HG03442 (cell line): ENCODE measurements around the gene RPTOR.
"Not testable (repeated sequence)": the region's sequence is repeated elsewhere in the genome, so short reads cannot be mapped to it uniquely, and the experiment has no call there.

Experiments used
- ATAC-seq: cut with Tn5 transposase; IDR thresholded peaks from one replicate; pipeline ENCODE4 v1.9.1; 2021; ENCODE audit warnings: mild to moderate bottlenecking, moderate library complexity; ENCODE audit not compliant: unreplicated experiment

The RPTOR gene

DNA sequence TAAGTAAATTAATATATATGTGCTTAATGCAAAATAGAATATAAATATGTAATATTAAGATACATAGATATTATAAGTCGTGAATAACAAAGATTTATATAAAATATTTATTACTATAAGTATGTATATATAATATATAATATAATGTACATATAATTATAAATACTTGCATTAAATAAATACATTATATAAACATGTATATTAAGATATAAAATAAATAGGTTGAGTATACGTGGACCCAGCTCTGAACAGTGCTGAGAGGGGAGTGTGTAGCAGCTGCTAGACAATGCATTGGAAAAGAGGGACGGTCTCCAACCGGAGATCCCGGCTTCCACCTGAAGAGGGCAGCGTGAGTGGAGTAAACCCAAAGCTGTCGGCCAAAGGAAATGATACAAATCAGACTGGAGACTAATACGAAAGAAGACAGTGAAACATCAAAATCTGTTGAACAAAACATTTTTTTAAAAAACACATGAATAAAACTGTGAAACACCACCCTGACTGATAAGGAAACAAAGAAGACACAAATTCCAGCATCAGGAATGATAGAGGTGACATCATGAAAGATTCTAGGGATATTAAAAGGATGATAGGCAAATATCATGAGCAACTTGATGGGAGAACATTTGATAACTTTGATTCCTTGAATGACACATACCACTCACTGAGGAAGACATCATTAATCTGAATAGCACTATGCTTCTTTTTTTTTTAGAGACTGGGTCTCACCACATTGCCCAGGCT, 321.6 kb downstream of the RPTOR start:
- ATAC-seq, result no peak

DNA sequence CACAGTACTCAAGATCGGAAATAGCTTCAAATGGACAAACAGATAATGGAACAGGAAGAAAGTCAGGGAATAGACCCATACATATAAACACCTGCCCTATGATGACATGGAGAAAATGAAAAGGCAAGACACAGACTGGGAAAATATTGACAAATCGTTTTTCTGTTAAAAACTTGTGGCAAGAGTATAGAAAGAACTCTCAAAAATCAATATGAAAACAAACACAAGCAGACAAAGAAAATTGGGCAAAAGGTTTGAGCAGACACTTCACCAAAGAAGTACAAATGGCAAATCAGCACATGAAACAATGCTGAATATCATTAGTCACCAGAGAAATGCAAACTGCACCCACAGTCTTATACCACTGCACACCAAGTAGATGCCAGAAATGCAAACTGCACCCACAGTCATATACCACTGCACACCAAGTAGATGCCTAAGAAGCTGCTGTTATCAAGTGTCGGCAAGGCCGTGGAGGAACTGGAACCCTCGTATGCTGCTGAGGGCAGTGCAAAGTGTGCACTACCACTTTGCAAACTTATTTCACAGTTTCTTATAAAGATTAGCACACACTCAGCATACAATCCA, 323.5 kb downstream of the RPTOR start:
- ATAC-seq, result no peak

DNA sequence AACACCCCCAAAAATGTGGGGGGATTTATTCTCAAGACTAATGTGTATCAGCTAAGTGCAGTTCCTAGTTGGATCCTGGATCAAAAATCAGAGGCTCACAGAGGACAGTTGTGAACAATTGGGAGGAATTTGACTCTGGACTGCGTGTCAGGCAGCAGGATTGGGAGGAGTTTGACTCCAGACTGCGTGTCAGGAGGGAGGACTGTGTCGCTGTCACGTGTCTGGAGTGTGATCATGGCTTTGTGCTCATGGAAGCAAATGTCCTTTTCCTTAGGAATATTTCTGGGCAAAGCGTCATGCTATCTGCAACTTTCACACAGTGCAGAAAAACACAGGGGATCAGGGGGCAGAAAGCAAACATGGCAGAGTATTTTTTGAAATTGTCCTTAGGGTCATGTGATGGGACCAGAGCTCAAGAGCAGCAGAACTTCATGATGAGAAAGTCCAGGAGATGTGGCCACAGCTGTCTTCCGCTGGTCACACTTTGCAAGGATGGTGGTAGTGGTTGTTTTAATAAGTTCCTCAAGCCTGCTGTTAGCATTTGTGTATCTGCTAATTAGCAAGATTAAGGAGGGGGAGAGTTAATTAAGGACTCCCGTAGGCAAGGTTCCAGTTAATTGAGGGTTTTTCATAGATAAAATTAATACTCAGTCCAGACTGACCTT, 325.0 kb downstream of the RPTOR start:
- no peak for ATAC-seq

DNA sequence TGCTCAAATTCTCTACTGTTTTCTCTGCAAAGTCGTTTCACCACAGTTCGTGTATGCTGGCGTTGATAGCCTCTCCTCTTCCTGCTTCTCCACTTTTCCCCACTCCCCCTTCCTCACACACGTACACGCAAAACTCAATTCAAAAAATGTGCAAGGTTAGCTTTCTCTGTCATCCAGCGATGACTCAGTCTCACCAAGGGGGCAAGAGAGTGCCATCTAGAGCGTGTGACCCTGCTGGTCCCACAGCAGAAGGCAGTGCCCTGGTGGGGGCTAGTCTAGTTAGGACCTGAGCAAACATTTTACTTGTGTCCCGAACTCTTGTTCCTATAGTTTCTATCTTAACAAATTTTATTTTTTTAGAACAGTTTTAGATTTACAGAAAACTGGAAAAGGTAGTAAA, 325.8 kb downstream of the RPTOR start:
- ATAC-seq, result no peak

DNA sequence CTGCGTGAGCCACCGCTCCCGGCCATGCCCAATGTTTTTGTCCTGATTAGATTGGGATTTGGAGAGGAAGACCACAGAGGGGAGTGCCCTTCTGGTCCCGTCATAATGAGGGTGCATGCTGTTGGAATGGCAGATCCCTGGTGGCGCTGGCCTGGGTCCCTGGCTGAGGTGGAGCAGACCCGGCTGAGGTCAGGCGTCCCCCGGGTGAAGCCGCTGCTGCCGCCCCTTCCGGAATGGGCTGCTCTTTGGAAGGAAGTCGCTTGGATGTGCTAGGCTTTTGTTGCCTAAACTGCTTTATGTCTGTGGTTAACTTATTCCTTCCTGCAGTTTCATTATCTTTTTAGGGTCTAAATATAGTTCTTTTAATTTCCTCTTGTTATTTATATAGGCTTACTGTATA, 326.7 kb downstream of the RPTOR start:
- ATAC-seq, result no peak

DNA sequence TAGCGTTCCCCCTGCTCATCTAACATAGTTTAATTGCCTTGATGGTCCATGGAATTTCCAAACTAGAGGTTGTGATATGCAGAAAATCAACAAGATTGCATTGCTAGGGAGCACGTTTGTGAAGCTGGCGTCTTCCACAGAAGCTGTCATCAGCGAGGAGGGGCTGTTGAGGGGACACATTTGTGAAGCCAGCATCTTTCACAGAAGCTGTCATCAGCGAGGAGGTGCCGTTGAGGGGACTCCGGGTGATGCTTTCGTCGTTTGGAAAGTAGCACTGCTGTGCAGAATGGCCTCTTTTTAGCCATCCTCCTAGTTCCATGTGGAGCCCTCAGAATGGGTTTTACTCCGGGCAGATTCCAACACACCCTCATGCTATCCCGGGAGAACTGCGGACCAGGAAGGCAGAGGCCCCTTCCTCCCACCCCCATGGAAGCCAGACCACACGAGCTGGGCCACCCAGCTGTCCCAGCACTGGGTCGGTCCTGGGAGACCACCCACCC, 327.4 kb downstream of the RPTOR start:
- ATAC-seq, result no peak

DNA sequence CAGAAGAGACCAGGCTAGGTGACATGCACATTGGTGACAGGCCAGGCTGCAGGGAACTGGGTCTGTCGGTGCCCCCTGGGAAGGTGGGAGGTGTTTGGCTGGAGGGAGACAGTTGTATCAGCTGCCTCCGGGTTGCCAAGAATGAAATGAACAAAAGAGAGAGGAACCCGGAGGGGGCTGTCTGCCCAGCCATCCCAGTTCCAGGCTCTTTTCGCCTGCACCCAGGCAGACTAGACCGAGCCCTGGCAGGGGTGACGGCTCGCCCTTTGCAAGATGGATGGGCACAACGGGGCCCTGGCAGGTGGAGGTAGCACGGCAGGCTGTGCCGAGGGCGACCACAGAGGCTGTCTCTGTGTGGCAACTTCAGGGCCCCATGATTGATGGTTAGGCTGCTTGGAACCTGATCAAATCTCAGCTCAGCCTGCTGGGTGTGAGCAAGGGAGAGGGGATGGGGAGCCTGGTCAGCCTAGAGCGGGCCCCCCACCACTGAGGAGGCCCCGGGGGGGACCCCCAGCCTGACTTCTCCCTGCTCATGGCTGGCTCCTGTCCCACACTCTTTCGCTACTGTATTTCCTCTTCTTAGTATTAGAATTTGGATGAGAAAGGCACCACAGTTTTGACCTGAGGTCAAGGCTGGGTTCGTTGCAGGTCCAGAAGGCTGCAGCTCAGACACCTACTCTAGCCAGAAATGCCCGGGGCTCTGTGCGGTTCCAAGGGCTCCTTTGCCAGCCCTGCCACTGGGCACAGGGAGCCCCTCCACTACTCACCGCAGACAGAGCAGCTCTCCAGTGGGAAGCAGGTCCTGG, 328.1 kb downstream of the RPTOR start:
- no peak for ATAC-seq

DNA sequence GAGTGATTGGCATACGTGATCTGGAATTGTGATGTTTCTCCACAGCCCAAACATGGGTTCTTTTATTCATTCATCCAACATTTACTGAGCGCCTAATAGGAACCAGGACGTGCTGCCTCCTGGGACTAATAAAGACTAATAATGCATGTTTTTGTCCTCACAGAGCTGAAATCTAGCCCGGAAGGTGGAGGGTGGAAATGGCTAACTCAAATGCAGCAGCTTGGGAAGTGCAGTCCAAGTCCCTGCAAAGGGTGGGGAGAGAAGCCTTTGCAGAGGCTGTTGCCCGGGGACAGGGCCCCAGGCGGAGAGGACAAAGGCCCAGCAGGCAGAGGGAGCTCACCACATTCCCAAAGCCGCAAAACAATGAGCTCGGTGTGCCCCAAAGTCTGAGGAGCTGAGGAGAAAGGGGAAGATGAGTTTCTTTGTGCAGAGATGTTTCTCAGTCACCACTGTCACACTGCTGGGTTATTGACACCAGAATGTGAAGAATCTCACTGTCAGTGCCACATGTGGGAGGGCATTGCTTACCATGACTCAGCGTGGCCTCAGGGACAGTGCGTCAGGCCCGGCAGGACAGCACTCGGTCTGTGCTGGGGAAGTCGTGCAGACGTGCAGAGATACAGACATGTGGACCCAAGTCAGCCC, 328.8 kb downstream of the RPTOR start:
- ATAC-seq, result no peak

DNA sequence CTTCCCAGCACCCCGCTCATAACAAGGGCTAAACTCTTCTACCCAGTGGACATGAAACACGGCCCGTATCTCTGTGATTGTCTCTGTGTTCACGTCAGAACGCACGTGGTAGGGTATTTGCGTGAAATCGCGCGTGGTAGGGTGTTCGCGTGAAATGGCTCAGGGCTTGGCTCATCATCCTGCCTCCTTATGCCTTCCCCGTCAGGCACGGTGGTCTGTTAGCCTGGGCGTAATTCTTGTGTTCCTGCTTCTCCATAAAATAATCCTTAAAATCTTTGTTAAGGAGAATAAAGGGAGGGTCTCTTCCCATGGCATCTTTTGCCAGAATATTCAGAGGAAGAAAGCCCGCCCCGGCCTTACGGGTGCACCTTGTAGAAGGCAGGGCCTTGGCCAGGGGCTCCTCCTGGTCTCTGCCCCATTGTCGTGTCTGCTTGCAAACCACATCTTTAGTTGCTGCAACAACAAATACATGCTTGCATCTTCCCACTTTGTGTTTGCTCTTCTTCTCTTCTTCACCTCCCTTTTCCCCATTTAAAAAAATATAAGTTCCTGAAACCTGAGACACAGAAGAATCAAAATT, 330.3 kb downstream of the RPTOR start:
- no peak for ATAC-seq

DNA sequence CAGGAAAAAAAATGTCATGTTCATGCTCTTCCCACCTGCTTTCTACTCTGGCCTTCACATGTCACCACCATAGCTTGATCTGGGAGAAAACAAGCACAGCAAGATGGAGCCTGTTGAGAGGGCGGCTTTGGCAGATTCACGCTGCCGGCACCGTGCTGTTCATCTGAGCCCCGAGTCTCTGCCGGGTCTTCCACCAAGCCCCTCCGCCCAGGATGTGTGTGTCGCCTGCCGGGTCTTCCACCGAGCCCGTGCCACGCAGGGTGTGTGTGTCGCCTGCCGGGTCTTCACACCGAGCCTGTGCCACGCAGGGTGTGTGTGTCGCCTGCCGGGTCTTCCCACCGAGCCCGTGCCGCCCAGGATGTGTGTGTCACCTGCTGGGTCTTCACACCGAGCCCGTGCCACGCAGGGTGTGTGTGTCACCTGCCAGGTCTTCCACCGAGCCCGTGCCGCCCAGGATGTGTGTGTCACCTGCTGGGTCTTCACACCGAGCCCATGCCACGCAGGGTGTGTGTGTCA, 330.9 kb downstream of the RPTOR start:
- not testable (repeated sequence) for ATAC-seq

DNA sequence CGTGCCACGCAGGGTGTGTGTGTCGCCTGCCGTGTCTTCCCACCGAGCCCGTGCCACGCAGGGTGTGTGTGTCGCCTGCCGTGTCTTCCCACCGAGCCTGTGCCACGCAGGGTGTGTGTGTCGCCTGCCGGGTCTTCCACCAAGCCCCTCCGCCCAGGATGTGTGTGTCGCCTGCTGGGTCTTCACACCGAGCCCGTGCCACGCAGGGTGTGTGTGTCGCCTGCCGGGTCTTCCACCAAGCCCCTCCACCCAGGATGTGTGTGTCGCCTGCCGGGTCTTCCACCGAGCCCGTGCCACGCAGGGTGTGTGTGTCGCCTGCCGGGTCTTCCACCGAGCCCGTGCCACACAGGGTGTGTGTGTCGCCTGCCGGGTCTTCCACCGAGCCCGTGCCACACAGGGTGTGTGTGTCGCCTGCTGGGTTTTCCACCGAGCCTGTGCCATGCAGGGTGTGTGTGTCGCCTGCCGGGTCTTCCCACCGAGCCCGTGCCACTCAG, 331.9 kb downstream of the RPTOR start:
- not testable (repeated sequence) for ATAC-seq

DNA sequence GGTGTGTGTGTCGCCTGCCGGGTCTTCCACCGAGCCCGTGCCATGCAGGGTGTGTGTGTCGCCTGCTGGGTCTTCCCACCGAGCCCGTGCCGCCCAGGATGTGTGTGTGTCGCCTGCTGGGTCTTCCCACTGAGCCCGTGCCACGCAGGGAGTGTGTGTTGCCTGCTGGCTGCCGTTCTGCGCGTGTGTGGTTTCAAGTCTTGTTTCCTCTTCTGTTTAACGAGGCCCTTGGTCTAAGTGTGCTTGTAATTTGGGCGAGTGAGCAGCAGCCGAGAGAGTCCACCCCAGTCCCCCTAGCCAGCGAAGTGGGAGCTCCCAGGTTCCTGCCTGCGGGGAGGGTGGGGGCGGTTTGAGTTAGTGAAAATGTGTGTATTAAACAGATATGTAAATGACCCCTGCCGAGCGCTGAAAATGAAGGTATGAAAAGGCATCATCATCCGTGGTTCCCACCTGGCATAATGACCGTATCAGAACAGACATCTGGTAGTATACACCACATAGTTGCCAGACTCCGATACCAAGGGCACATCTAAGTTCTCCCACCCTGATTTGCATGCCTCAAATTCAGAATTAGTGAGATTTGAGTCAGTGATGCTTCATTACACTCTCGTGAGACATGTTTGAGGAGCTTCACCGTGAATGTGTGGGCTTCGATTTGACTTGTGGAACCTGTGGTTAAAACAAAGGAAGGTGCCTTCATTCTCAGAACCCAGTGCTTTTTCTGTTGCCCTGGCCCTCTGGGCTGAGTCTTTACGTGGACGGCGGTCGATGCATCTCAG, 332.5 kb downstream of the RPTOR start:
- peak; percentile 80 for ATAC-seq

DNA sequence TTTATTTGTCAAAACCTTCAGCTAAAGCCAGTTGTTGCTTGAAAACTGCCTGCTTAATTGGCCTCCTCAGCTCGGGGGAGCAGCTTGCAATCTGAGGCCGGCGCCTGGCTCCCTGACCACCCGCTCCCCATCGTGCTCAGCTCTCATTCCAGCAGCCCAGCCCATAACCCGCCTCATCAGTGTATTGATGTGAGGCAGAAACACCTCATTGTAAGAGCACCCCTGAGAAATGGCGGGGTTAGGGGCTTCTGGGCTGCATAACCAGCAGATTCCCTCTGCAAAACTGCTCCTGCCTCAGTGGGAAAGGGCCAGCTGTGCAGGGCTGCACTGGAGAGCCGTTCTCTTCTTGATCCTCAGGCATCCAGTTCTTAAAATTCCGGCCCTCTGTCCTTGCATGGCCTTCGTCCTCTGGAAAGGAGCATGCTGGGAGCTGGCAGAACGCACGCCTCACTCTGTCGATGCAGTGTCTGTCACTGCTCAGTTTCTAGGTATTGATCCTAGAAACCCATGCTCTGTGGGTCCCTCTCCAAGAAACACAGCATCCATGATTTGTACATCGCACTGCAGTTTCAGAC, 333.2 kb downstream of the RPTOR start:
- no peak for ATAC-seq

DNA sequence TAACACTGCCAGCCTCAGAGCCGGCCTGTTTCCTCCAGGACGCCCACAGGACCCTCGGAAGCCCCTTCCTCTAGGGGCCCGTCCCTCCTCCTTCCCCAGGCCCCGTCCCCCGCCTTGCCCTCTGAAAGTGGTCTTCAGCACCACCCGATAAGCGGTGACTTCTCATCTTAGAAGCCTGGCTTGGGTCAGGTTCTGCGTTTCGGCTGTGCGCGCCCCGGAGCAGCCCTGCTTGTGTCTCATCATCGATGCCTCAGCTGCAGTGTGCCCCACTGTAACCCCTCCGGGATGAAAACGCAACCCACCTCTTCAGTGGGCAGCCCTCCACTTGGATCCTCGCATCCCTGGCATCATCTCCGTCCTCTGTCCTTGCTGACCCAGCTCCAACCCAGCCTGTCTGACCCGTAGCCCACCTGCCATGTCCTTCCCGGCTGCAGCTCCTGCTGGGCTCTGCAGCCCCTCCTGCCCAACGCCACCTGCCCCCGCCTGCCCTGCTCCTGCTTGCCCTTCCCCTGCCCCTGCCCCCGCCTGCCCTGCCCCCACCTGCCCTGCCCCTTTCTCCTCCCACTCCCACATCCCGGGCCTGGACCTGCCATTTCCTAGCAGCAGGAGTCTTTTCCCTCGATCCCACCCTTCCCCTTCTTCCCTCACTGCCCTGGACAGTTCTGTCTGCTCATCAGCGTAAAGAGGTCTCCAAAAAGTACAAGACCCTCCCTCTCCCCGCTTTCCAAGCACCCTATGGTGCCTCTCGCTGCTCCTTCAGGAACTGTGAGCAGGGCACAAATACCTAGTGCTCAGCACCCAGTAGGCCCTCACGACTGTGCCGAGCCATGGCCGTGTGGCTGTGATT, 334.5 kb downstream of the RPTOR start:
- ATAC-seq, result no peak

DNA sequence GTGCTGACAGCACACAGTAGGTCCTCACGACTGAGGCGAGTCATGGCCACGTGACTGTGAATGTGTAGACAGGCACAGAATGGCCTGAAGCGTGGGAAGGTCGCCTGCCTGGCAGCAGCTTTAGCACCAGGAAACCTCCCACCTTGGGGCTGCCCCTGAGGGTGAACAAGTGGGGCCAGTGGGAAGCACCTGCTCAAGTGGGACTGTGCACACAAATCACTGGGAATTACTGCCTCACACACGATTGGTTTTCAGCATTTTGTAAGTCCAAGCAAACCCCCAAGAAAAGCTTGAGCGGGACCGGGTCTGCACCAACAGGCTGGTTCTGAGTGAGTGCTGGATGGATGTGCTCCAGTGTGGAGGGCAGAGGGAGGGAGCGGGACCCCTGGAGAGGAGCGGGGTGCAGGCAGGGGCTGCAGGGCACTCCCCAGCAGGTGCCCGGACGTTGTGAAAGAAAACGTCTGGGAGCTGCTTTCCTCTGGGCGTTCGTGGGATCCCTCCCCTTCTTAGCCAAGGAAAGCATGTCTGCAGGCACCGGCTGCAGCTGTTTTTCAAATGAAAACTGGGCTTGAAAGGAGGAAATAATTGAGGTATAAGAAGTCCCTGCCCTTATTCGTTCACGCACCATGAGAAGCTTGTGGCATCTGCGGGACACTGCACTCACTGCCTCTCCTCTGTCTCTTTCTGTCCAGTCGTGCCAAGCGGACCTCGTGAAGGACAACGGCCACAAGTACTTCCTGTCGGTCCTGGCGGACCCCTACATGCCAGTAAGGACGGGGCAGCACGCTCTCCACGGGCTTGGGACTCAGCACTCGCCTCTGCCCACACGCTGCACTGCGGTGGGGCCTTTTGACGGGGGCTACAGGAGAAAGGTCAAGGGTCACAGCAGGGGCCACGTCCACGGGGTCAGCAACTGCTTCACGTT, 335.3 kb downstream of the RPTOR start:
- ATAC-seq, result no peak

DNA sequence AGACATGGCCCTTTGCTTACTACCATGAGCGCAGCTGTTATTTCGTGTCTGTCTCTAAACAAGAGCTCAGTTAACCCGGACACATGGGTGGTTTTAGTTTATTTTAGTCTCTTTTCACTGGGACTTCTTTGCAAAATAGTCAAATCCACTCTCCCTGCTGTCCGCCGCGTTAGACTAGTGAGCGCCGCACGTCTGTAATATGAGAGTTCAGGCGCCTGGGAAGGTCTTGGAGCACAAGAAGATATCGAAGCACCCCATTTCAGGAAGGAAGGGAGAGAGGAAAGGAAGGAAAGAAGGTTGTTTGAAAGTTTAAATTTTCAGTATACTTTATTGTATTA, 336.0 kb downstream of the RPTOR start:
- no peak for ATAC-seq

DNA sequence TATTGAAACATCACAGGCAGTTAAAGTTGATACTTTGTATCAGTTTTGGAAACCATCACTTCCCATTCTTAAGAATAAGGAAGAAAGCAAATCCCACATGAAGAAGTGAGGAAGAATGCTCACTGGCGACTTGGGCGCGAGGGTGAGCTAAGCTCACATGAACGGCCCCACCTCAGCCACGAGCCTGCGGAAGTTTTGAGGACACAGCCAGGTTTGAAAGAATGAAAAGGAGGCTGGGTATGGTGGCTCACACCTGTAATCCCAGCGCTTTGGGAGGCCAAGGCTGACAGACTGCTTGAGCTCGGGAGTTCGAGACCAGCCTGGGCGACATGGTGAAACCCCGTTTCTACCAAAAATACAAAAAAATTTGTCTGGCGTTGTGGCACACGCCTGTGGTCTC, 336.7 kb downstream of the RPTOR start:
- no peak for ATAC-seq
